HL-60 (cell line): ENCODE data around the gene SMAD6.

ENCODE experiments used
- DNase-seq, 2 experiments: peaks; one replicate each; pipeline ENCODE4 v3.0.0-alpha.2; 2010 to 2020; ENCODE audit warnings: low read depth in 1 of 2, low spot score in 1 of 2
- H3K27ac ChIP-seq: fragments of 250-450 bp; sonication (Bioruptor Pico); replicated peaks from 2 replicates; pipeline ENCODE4 v1.5.1; 2020; ENCODE audit warnings: mild to moderate bottlenecking, moderate library complexity
- H3K27me3 ChIP-seq: fragments of 250-450 bp; sonication (Bioruptor Pico); 2 replicates; pipeline ENCODE4 v1.5.1; 2021; ENCODE audit warnings: mild to moderate bottlenecking, moderate library complexity; ENCODE audit not compliant: insufficient read depth, poor library complexity, severe bottlenecking
- H3K4me3 ChIP-seq: replicated peaks from 2 replicates; pipeline ENCODE4 v1.5.1; 2011; ENCODE audit warnings: mild to moderate bottlenecking, control low read depth, low read length; ENCODE audit not compliant: insufficient read depth
- CTCF ChIP-seq: IDR thresholded peaks from one replicate; pipeline ENCODE4 v1.5.1; 2011; ENCODE audit warnings: low read length, control low read depth, inconsistent platforms; ENCODE audit not compliant: insufficient read depth
- GABPA ChIP-seq: IDR thresholded peaks from 2 replicates; pipeline ENCODE4 v1.6.1; 2012; ENCODE audit warnings: low read depth
- POLR2AphosphoS5 ChIP-seq: IDR thresholded peaks from 2 replicates; pipeline ENCODE4 v1.6.1; 2012; ENCODE audit warnings: low read depth
- REST ChIP-seq: IDR thresholded peaks from 2 replicates; pipeline ENCODE4 v1.6.1; 2012; ENCODE audit warnings: low read depth; ENCODE audit not compliant: insufficient replicate concordance
- SPI1 ChIP-seq: IDR thresholded peaks from 2 replicates; pipeline ENCODE4 v1.6.1; 2012; ENCODE audit warnings: low read depth, mild to moderate bottlenecking, borderline replicate concordance
- long read RNA-seq: library from polyadenylated mRNA; unstranded; transcript quantifications from one replicate; pipeline ENCODE4 v2.0.0, GENCODE V29; 2020

The SMAD6 gene
- long read RNA-seq, partial matches to known transcripts: 0 of 1 reads
- long read RNA-seq, other reads (novel, unspliced or antisense): 1 of 1 reads

- TF ChIP-seq SPI1: no peak
- TF ChIP-seq POLR2AphosphoS5: peak; percentile 16; the same call in 1 of the 2 replicates
- no peak; the same call in 1 of the 2 replicates for TF ChIP-seq GABPA
- TF ChIP-seq REST: no peak
- no peak for TF ChIP-seq CTCF
- Histone ChIP-seq H3K4me3 (peak within 1 kb of the TSS; percentile 62), H3K27me3 (no peaks in the 10 kb centered on the region), H3K27ac (peak within 1 kb of the TSS; percentile 61)
- peak; percentile 93 to 99 for DNase-seq
These were observed at the start of gene SMAD6 for GRCh38 chr15:66702035-66702786. SMAD6 (plus strand) TSS chr15:66702236; CDS start chr15:66703259, 1,023 bp downstream.

GRCh38 chr15:66652806-66653205 is 49.2 kb upstream of the SMAD6 start:
- no peak for TF ChIP-seq GABPA
- TF ChIP-seq POLR2AphosphoS5: no peak
- TF ChIP-seq SPI1: no peak
- TF ChIP-seq REST: no peak
- TF ChIP-seq CTCF: no peak
- peaks cover 5% of the 10 kb centered on the region for H3K27me3 ChIP-seq
- H3K27ac ChIP-seq: no peak overlapping the region
- no peak for DNase-seq
- H3K4me3 ChIP-seq: no peak overlapping the region

GRCh38 chr15:66653398-66653797 is 48.6 kb upstream of the SMAD6 start:
- no peak overlapping the region for H3K4me3 ChIP-seq
- peaks cover 5% of the 10 kb centered on the region for H3K27me3 ChIP-seq
- no peak for DNase-seq
- no peak overlapping the region for H3K27ac ChIP-seq
- TF ChIP-seq REST (no peak), POLR2AphosphoS5 (no peak), CTCF (no peak), GABPA (no peak), SPI1 (no peak)
